ENCODE data around the gene SYCN.

DNA sequence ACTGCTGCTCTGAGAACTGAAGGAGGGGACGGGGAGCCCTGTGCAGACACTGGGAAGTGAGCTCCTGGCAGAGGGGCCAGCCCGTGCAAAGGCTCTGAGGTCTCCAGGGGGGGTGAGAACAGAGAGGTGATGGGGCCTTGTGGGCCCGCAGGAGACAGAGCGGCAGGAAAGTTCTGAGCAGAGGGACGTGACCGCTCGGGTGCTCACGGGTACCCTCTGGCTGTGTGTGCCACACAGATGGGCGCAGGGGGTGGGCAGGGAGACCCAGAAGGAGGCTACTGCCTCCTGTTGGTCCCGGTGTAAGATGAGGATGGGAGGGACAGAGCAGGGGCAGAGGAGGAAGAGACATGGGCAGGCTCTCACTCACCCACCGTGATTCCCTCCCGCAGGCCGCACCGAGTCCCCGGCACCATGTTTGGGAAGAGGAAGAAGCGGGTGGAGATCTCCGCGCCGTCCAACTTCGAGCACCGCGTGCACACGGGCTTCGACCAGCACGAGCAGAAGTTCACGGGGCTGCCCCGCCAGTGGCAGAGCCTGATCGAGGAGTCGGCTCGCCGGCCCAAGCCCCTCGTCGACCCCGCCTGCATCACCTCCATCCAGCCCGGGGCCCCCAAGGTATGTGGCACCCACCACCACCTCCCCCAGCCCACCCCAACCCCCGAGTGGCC, 34.8 kb downstream of the SYCN start:
- TF ChIP-seq, protein P1, sequence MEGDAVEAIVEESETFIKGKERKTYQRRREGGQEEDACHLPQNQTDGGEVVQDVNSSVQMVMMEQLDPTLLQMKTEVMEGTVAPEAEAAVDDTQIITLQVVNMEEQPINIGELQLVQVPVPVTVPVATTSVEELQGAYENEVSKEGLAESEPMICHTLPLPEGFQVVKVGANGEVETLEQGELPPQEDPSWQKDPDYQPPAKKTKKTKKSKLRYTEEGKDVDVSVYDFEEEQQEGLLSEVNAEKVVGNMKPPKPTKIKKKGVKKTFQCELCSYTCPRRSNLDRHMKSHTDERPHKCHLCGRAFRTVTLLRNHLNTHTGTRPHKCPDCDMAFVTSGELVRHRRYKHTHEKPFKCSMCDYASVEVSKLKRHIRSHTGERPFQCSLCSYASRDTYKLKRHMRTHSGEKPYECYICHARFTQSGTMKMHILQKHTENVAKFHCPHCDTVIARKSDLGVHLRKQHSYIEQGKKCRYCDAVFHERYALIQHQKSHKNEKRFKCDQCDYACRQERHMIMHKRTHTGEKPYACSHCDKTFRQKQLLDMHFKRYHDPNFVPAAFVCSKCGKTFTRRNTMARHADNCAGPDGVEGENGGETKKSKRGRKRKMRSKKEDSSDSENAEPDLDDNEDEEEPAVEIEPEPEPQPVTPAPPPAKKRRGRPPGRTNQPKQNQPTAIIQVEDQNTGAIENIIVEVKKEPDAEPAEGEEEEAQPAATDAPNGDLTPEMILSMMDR (IDR thresholded peaks at IDR 0.05): no peak
- TF ChIP-seq EZH2 (IDR thresholded peaks at IDR 0.05; ENCODE audit: borderline replicate concordance, insufficient read depth, low read depth, low read length, poor library complexity, severe bottlenecking): no peak
